HCT116 (cell line): Measurements from ENCODE around the gene DBET.
"Not testable (repeated sequence)": the region's sequence is repeated elsewhere in the genome, so short reads cannot be mapped to it uniquely, and the experiment has no call there.

Experiments
- POLR2A ChIP-seq: IDR thresholded peaks from 2 replicates; pipeline ENCODE4 v1.7.0; 2011; ENCODE audit warnings: borderline replicate concordance; ENCODE audit not compliant: insufficient read depth, insufficient read length; ENCODE audit errors: extremely low read depth
- SIN3A ChIP-seq: IDR thresholded peaks from 2 replicates; pipeline ENCODE4 v1.6.1; 2012; ENCODE audit warnings: low read depth
- SRF ChIP-seq: IDR thresholded peaks from 2 replicates; pipeline ENCODE4 v1.6.1; 2012; ENCODE audit warnings: low read depth
- TF ChIP-seq, protein P1 (sequence below), 3 experiments: fragments of 200-600 bp in 1 of 3; sonication (generic) in 1 of 3; IDR thresholded peaks in 2 of 3; conservative IDR thresholded peaks in 1 of 3; 2 replicates each; pipeline ENCODE4 v1.5.1; 2012 to 2017; ENCODE audit warnings: low read depth in 2 of 3, low read length in 2 of 3, antibody characterized with exemption in 1 of 3, borderline replicate concordance in 1 of 3, control low read depth in 1 of 3, mild to moderate bottlenecking in 1 of 3, mixed read lengths in 1 of 3, mixed run types in 1 of 3, moderate library complexity in 1 of 3; ENCODE audit not compliant: insufficient read depth in 1 of 3

DNA sequence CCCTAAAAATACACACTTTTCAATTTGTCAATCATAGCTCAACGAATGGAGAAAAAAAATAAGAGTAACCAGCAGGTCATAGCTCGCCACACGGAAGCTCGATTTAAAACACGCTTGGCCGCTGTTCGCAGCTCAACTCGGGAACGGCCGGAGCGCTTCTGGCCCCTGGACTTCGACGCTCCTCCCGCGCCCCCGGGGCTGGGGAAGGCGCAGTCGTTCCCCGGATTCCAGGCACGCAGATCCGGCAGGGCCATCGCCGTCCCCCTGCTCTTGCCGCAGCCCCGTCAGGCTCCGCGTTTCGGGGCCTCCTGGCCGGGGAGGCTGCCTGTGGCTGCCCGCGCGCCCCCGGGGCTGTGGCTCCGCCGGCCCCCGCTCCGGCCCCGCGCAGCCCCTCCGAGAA is 23.4 kb upstream of the DBET start:
- TF ChIP-seq, protein P1, sequence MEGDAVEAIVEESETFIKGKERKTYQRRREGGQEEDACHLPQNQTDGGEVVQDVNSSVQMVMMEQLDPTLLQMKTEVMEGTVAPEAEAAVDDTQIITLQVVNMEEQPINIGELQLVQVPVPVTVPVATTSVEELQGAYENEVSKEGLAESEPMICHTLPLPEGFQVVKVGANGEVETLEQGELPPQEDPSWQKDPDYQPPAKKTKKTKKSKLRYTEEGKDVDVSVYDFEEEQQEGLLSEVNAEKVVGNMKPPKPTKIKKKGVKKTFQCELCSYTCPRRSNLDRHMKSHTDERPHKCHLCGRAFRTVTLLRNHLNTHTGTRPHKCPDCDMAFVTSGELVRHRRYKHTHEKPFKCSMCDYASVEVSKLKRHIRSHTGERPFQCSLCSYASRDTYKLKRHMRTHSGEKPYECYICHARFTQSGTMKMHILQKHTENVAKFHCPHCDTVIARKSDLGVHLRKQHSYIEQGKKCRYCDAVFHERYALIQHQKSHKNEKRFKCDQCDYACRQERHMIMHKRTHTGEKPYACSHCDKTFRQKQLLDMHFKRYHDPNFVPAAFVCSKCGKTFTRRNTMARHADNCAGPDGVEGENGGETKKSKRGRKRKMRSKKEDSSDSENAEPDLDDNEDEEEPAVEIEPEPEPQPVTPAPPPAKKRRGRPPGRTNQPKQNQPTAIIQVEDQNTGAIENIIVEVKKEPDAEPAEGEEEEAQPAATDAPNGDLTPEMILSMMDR (IDR thresholded peaks at IDR 0.05 in 2 of 3, conservative IDR thresholded peaks at IDR 0.05 in 1 of 3; ENCODE audit: borderline replicate concordance in 1 of 3, insufficient read depth in 1 of 3, low read depth in 2 of 3, low read length in 2 of 3): not testable (repeated sequence)
- not testable (repeated sequence) for TF ChIP-seq SRF, POLR2A, SIN3A
